Tibial artery (tissue), 4 donors: ENCODE measurements around the gene LAD1.

Source experiments
- DNase-seq, 2 donors: peaks; one replicate each; pipeline ENCODE4 v3.0.0-alpha.2; 2019
- H3K27ac ChIP-seq, 2 donors: fragments of 200-600 bp; sonication (generic) in 1 of 2; 1 replicate in 1 of 2; 2 replicates in 1 of 2; pipeline ENCODE4 v1.5.1; 2018 to 2019; ENCODE audit warnings: mild to moderate bottlenecking in 1 of 2
- H3K27me3 ChIP-seq, 2 donors: fragments of 200-600 bp; sonication (generic) in 1 of 2; one replicate each; pipeline versions ENCODE4 v1.5.1 to v1.6.0; 2016 to 2019
- H3K36me3 ChIP-seq, 3 donors: fragments of 200-600 bp; sonication (generic) in 2 of 3; one replicate each; pipeline ENCODE4 v1.5.1; 2016 to 2019; ENCODE audit warnings: mild to moderate bottlenecking in 2 of 3
- H3K4me1 ChIP-seq, 4 donors: fragments of 200-600 bp; sonication (generic) in 2 of 4; 1 replicate in 3 of 4; 2 replicates in 1 of 4; pipeline ENCODE4 v1.5.1; 2016 to 2019
- H3K4me3 ChIP-seq, 2 donors: fragments of 200-600 bp; sonication (generic) in 1 of 2; 1 replicate in 1 of 2; 2 replicates in 1 of 2; pipeline ENCODE4 v1.5.1; 2018 to 2019; ENCODE audit warnings: mild to moderate bottlenecking in 2 of 2
- H3K9me3 ChIP-seq, 3 donors: fragments of 200-600 bp; sonication (generic) in 1 of 3; one replicate each; pipeline ENCODE4 v1.5.1; 2016 to 2019
- intact Hi-C: fragments of 100-400 bp; cut with DNase I; formaldehyde crosslinking; loops from one replicate; pipeline ENCODE4 v1.15.0; 2023; ENCODE audit warnings: low total_unique reads
- TF ChIP-seq, protein P1 (sequence below), 2 experiments: fragments of 200-600 bp in 1 of 2; fragments of 450-650 bp in 1 of 2; IDR thresholded peaks; one replicate each; pipeline ENCODE4 v1.5.1; 2017 to 2019; ENCODE audit warnings: antibody characterized with exemption in 2 of 2, mild to moderate bottlenecking in 1 of 2, moderate library complexity in 1 of 2

The LAD1 gene

DNA sequence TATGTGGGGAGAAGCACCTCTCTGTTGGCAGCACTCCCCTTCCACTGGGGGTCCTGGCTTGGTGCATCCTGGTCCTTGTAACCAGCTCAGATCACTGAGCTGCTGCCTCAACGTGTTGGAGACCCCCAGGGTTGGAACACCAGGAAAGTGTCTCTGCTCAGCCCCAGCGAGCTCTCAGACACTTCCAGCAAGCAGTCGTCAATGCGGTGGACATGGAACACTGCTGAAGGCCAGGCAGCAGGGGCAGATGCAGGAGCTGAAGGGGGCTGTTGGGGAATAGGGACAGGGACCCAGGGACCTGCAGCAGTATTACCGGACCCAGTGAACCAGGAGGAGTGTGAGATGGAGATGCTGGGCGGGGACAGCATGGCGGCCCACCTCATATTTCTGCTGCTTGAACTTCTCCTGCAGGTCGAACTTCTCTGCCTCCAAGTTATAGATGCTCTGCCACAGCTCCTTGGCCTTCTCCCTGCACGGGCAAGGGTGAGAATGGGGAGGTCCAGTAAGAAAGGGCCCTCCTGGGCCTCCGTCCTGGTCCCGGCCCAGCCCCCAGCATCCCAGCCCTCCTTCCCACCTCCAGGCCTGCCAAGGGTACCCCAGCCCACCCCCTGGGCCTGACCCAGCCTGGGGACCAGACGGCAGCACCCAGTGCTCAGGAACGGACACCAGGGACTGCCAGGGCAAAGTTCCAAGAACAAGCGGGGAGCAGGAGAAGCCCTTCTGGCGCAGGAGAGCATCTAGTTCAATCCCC, 38.0 kb downstream of the LAD1 start:
- no peaks in the 10 kb centered on the region for H3K4me1 ChIP-seq
- DNase-seq = no peak
- no peak overlapping the region for H3K4me3 ChIP-seq
- no peaks in the 10 kb centered on the region for H3K36me3 ChIP-seq
- TF ChIP-seq, protein P1, sequence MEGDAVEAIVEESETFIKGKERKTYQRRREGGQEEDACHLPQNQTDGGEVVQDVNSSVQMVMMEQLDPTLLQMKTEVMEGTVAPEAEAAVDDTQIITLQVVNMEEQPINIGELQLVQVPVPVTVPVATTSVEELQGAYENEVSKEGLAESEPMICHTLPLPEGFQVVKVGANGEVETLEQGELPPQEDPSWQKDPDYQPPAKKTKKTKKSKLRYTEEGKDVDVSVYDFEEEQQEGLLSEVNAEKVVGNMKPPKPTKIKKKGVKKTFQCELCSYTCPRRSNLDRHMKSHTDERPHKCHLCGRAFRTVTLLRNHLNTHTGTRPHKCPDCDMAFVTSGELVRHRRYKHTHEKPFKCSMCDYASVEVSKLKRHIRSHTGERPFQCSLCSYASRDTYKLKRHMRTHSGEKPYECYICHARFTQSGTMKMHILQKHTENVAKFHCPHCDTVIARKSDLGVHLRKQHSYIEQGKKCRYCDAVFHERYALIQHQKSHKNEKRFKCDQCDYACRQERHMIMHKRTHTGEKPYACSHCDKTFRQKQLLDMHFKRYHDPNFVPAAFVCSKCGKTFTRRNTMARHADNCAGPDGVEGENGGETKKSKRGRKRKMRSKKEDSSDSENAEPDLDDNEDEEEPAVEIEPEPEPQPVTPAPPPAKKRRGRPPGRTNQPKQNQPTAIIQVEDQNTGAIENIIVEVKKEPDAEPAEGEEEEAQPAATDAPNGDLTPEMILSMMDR (IDR thresholded peaks at IDR 0.05) = no peak
- H3K27me3 ChIP-seq = peaks cover 0 to 40% of the 10 kb centered on the region in 2 donors
- intact Hi-C loops = loop anchor here (5.0 kb wide), 1 partner anchor 109 kb away; no protein-coding TSS in a partner anchor
- no peaks in the 10 kb centered on the region for H3K9me3 ChIP-seq
- H3K27ac ChIP-seq = no peak overlapping the region

DNA sequence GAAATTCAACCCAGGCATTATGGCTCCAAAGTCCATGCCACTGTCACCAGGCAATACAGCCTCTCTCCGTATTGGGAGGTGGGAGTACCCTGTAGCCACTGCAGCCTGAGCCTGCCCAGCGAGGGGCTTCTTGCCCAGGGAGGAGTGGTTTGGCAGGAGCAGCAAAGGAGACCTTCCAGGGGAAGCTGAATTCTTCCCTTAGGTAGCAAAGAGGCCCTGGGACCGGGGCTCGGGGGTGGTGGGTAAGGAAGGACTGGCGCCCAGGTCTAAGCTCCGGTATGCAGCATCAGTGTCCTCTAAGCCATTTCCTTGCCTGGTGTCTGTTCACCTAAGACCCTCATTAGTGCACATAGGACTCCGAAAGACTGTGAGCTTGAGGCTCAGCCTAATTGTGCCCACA, 38.6 kb downstream of the LAD1 start:
- H3K27ac ChIP-seq = no peak overlapping the region
- no peaks in the 10 kb centered on the region for H3K9me3 ChIP-seq
- TF ChIP-seq, protein P1 (IDR thresholded peaks at IDR 0.05) = no peak
- DNase-seq = no peak
- no peak overlapping the region for H3K4me3 ChIP-seq
- peaks cover 0 to 40% of the 10 kb centered on the region in 2 donors for H3K27me3 ChIP-seq
- no peaks in the 10 kb centered on the region for H3K36me3 ChIP-seq
- no peaks in the 10 kb centered on the region for H3K4me1 ChIP-seq
- intact Hi-C loops = loop anchor here (5.0 kb wide), 1 partner anchor 108 kb away; no protein-coding TSS in a partner anchor

DNA sequence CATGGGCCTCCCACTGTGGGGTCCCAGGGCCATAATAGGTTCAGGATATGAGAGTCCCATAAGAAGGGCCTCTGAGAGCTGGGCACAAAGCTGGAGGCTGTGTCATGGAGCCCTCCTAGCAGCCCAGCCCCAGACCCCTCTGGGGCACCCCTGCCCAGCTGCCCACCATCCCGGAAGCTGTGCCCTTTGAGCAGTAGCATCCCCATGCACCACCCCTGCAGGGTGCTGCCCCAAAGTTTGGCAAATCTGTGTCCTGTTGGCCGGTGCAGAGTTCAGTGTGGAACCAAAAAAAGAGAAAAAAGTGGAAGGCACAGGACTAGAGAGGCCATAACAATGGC, 39.3 kb downstream of the LAD1 start:
- no peak for DNase-seq
- Histone ChIP-seq H3K36me3 (no peaks in the 10 kb centered on the region), H3K27ac (no peak overlapping the region), H3K9me3 (no peaks in the 10 kb centered on the region), H3K27me3 (peaks cover 0 to 43% of the 10 kb centered on the region in 2 donors), H3K4me3 (no peak overlapping the region), H3K4me1 (no peaks in the 10 kb centered on the region)
- TF ChIP-seq, protein P1 (IDR thresholded peaks at IDR 0.05) = no peak
- intact Hi-C loops = loop anchor here (5.0 kb wide), 1 partner anchor 108 kb away; no protein-coding TSS in a partner anchor

- no peaks in the 10 kb centered on the region for H3K36me3 ChIP-seq
- no peaks in the 10 kb centered on the region for H3K4me1 ChIP-seq
- no peaks in the 10 kb centered on the region for H3K9me3 ChIP-seq
- intact Hi-C loops = no loop called here
- no peak for DNase-seq
- H3K27me3 ChIP-seq = peaks cover 0 to 47% of the 10 kb centered on the region in 2 donors
- H3K27ac ChIP-seq = no peak overlapping the region
- no peak overlapping the region for H3K4me3 ChIP-seq
- TF ChIP-seq, protein P1 (IDR thresholded peaks at IDR 0.05) = no peak
Measured at GRCh38 chr1:201359031-201359872, 39.9 kb downstream of the LAD1 start.

DNA sequence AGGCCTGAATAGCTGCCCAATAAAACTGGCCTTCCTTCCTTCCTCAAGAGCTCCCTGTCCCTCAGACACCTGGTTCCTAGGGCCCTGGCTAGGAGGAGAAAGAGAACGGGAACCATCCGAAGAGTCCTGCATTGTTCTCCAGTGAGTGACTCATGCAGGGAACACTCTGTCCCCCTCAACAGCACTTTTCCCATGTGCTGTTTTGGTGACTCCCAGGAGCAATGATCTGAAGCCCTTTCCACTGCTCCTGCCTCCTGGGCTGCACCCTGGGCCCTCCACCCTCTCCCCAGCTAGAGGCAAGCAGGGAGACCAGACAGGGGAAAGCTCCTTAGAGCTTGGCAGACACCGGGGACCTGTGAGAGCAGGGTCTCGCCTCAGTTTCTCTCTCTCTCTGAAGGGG, 40.5 kb downstream of the LAD1 start:
- TF ChIP-seq, protein P1 (IDR thresholded peaks at IDR 0.05) = no peak
- no peak overlapping the region for H3K27ac ChIP-seq
- DNase-seq = no peak
- H3K9me3 ChIP-seq = no peaks in the 10 kb centered on the region
- H3K4me1 ChIP-seq = no peaks in the 10 kb centered on the region
- no peaks in the 10 kb centered on the region for H3K36me3 ChIP-seq
- H3K27me3 ChIP-seq = peaks cover 0 to 51% of the 10 kb centered on the region in 2 donors
- intact Hi-C loops = no loop called here
- H3K4me3 ChIP-seq = no peak overlapping the region
